IMR-90 (cell line): ENCODE measurements around the gene FCRL6. TPM values are rescaled to one million over a fixed set of nuclear protein-coding genes. Genes with fewer than 3 reads are reported as not detected.

ENCODE experiments used
- ATAC-seq: fragments of 200-7000 bp; cut with Tn5 transposase; 2 replicates; pipeline ENCODE4 v1.9.1; 2020; ENCODE audit warnings: low read depth, mild to moderate bottlenecking, moderate library complexity
- BruUV-seq: library from RNA; stranded (reverse); fragments of 400-500 nt; replicated peaks from 2 replicates; lab custom pipeline; 2021; lab: Mats Ljungman, UMichigan
- CTCF ChIA-PET: fragments of 300-600 bp; formaldehyde crosslinking; extraction: SDS; loops from one replicate; lab custom pipeline; 2021; ENCODE audit warnings: antibody characterized with exemption; lab: Yijun Ruan, JAX
- POLR2A ChIA-PET: fragments of 300-600 bp; sonication (Branson Sonifier 250); formaldehyde crosslinking; loops from one replicate; lab custom pipeline; 2022; ENCODE audit warnings: antibody characterized with exemption; ENCODE audit not compliant: unreplicated experiment; lab: Charles Lee
- DNase-seq: peaks from one replicate; pipeline ENCODE4 v3.0.0; 2013
- H2AFZ ChIP-seq: replicated peaks from 2 replicates; pipeline ENCODE3; 2013; ENCODE audit warnings: low read length, mild to moderate bottlenecking; ENCODE audit not compliant: poor library complexity
- H2AK5ac ChIP-seq: 2 replicates; pipeline ENCODE4 v1.6.1; 2013; ENCODE audit warnings: low read depth, low read length, inconsistent platforms
- H2AK9ac ChIP-seq: replicated peaks from 2 replicates; pipeline ENCODE3; 2013; ENCODE audit warnings: mild to moderate bottlenecking, low read depth, low read length, moderate library complexity; ENCODE audit not compliant: poor library complexity
- H2BK120ac ChIP-seq: 2 replicates; pipeline ENCODE4 v1.6.1; 2013; ENCODE audit warnings: low read depth, low read length, inconsistent platforms
- H2BK15ac ChIP-seq: 3 replicates; pipeline ENCODE4 v1.6.1; 2013; ENCODE audit warnings: low read depth, low read length, inconsistent platforms
- H2BK20ac ChIP-seq: 2 replicates; pipeline ENCODE4 v1.6.1; 2013; ENCODE audit warnings: low read depth, mild to moderate bottlenecking, inconsistent platforms, low read length, moderate library complexity
- H2BK5ac ChIP-seq: 2 replicates; pipeline ENCODE4 v1.6.1; 2013; ENCODE audit warnings: mild to moderate bottlenecking, low read depth, low read length, inconsistent platforms; ENCODE audit not compliant: poor library complexity, severe bottlenecking
- H3K14ac ChIP-seq: replicated peaks from 2 replicates; pipeline ENCODE4 v1.6.1; 2013; ENCODE audit warnings: low read depth, low read length, inconsistent platforms
- H3K18ac ChIP-seq: 2 replicates; pipeline ENCODE4 v1.6.1; 2013; ENCODE audit warnings: low read depth, low read length, control low read depth
- H3K23ac ChIP-seq: 2 replicates; pipeline ENCODE4 v1.6.1; 2013; ENCODE audit warnings: low read depth, low read length, inconsistent platforms
- H3K27ac ChIP-seq: 2 replicates; pipeline ENCODE4 v1.5.1; 2013; ENCODE audit warnings: mild to moderate bottlenecking, control low read depth, low read length; ENCODE audit not compliant: insufficient read depth
- H3K27me3 ChIP-seq: 2 replicates; pipeline ENCODE4 v1.6.1; 2013; ENCODE audit warnings: low read length; ENCODE audit not compliant: control insufficient read depth, insufficient read depth
- H3K36me3 ChIP-seq: 2 replicates; pipeline ENCODE4 v1.6.1; 2013; ENCODE audit warnings: low read length, mixed read lengths; ENCODE audit not compliant: control insufficient read depth, insufficient read depth
- H3K4ac ChIP-seq: 2 replicates; pipeline ENCODE4 v1.6.1; 2013; ENCODE audit warnings: low read depth, low read length, inconsistent platforms
- H3K4me1 ChIP-seq: 2 replicates; pipeline ENCODE4 v1.6.1; 2013; ENCODE audit warnings: low read length, mixed read lengths; ENCODE audit not compliant: control insufficient read depth, insufficient read depth
- H3K4me2 ChIP-seq: 2 replicates; pipeline ENCODE4 v1.6.1; 2013; ENCODE audit warnings: low read depth, mild to moderate bottlenecking, control low read depth, low read length, moderate library complexity
- H3K4me3 ChIP-seq: 2 replicates; pipeline ENCODE4 v1.5.1; 2013; ENCODE audit warnings: low read depth, mild to moderate bottlenecking, control low read depth, low read length, moderate library complexity; ENCODE audit not compliant: insufficient read depth
- H3K56ac ChIP-seq: 2 replicates; pipeline ENCODE4 v1.6.1; 2013; ENCODE audit warnings: low read length, inconsistent platforms; ENCODE audit not compliant: insufficient read depth; ENCODE audit errors: extremely low read depth
- H3K79me1 ChIP-seq, 2 experiments: 2 replicates each; pipeline ENCODE4 v1.6.1; 2013; ENCODE audit warnings: low read length in 2 of 2, inconsistent platforms in 1 of 2, low read depth in 1 of 2
- H3K9ac ChIP-seq: 2 replicates; pipeline ENCODE4 v1.6.1; 2013; ENCODE audit warnings: low read depth, low read length, control low read depth
- H3K9me1 ChIP-seq: 2 replicates; pipeline ENCODE4 v1.6.1; 2013; ENCODE audit warnings: low read length, inconsistent platforms; ENCODE audit not compliant: insufficient read depth
- H3K9me3 ChIP-seq: 2 replicates; pipeline ENCODE4 v1.6.1; 2013; ENCODE audit warnings: low read length; ENCODE audit not compliant: control insufficient read depth, insufficient read depth
- H4K20me1 ChIP-seq: 2 replicates; pipeline ENCODE4 v1.6.1; 2013; ENCODE audit warnings: low read length, inconsistent platforms; ENCODE audit not compliant: insufficient read depth
- H4K5ac ChIP-seq: 2 replicates; pipeline ENCODE4 v1.6.1; 2013; ENCODE audit warnings: mild to moderate bottlenecking, low read depth, low read length, control low read depth
- H4K8ac ChIP-seq, 2 experiments: 2 replicates each; pipeline ENCODE4 v1.6.1; 2013; ENCODE audit warnings: low read depth in 2 of 2, low read length in 2 of 2, control low read depth in 1 of 2, inconsistent platforms in 1 of 2
- H4K91ac ChIP-seq: 2 replicates; pipeline ENCODE4 v1.6.1; 2013; ENCODE audit warnings: low read depth, low read length, inconsistent platforms; ENCODE audit not compliant: insufficient read depth
- BHLHE40 ChIP-seq: fragments of 150-350 bp; IDR thresholded peaks from 2 replicates; pipeline ENCODE4 v1.6.1; 2016; ENCODE audit warnings: mild to moderate bottlenecking, low read depth, low read length
- CEBPB ChIP-seq: IDR thresholded peaks from 2 replicates; pipeline ENCODE4 v1.6.1; 2012; ENCODE audit warnings: low read depth, low read length, improper control_type of control experiment
- CHD1 ChIP-seq: IDR thresholded peaks from 2 replicates; pipeline ENCODE4 v1.6.1; 2012; ENCODE audit warnings: low read depth, low read length, improper control_type of control experiment
- FOS ChIP-seq: fragments of 150-350 bp; IDR thresholded peaks from 2 replicates; pipeline ENCODE4 v1.6.1; 2016; ENCODE audit warnings: low read depth, low read length
- MAFK ChIP-seq: IDR thresholded peaks from 2 replicates; pipeline ENCODE4 v1.6.1; 2012; ENCODE audit warnings: low read depth, low read length, improper control_type of control experiment
- MAZ ChIP-seq: IDR thresholded peaks from 2 replicates; pipeline ENCODE4 v1.6.1; 2012; ENCODE audit warnings: low read depth, mild to moderate bottlenecking, low read length, improper control_type of control experiment, moderate library complexity, borderline replicate concordance
- MXI1 ChIP-seq: IDR thresholded peaks from 2 replicates; pipeline ENCODE4 v1.6.1; 2012; ENCODE audit warnings: low read depth, mild to moderate bottlenecking, low read length, moderate library complexity, borderline replicate concordance
- NFE2L2 ChIP-seq: fragments of 150-350 bp; IDR thresholded peaks from 2 replicates; pipeline ENCODE4 v1.6.1; 2016; ENCODE audit warnings: low read depth, mild to moderate bottlenecking, low read length
- POLR2A ChIP-seq: IDR thresholded peaks from 2 replicates; pipeline ENCODE4 v1.6.1; 2012; ENCODE audit warnings: mild to moderate bottlenecking, low read depth, low read length
- RAD21 ChIP-seq: IDR thresholded peaks from 2 replicates; pipeline ENCODE4 v1.6.1; 2012; ENCODE audit warnings: low read length, improper control_type of control experiment
- RCOR1 ChIP-seq: IDR thresholded peaks from 2 replicates; pipeline ENCODE4 v1.6.1; 2012; ENCODE audit warnings: mild to moderate bottlenecking, low read length, improper control_type of control experiment; ENCODE audit not compliant: insufficient replicate concordance
- RFX5 ChIP-seq: IDR thresholded peaks from 2 replicates; pipeline ENCODE4 v1.8.0; 2012; ENCODE audit warnings: low read depth, mild to moderate bottlenecking, low read length, moderate library complexity
- SMC3 ChIP-seq: fragments of 150-350 bp; IDR thresholded peaks from 2 replicates; pipeline ENCODE4 v1.6.1; 2016; ENCODE audit warnings: low read depth, mild to moderate bottlenecking, antibody characterized with exemption, low read length, moderate library complexity
- WGBS, 2 experiments: methylation state at CpG; one replicate each; pipeline versions ENCODE4 v1.1.5 to v1.1.7; 2013; ENCODE audit warnings: missing lambda C conversion rate in 2 of 2; ENCODE audit not compliant: insufficient read length in 1 of 2; ENCODE audit errors: extremely low coverage in 2 of 2; 5-methylcytosine and 5-hydroxymethylcytosine counted together
- dilution Hi-C: fragments of 300-500 bp; cut with HindIII; formaldehyde crosslinking; loops from one replicate; pipeline ENCODE4 v1.14.3; 2018; ENCODE audit warnings: low sequenced_read_pairs; ENCODE audit not compliant: unreplicated experiment
- in situ Hi-C: fragments of 300-500 bp; cut with MboI; formaldehyde crosslinking; loops from 3 replicates; pipeline ENCODE4 v1.14.3; 2019; ENCODE audit warnings: low sequenced_read_pairs, inconsistent platforms, mixed read lengths
- intact Hi-C: fragments of 100-400 bp; cut with micrococcal nuclease; formaldehyde crosslinking; loops from 2 replicates; pipeline ENCODE4 v1.10.0; 2022
- polyA plus RNA-seq, 3 experiments: library from polyadenylated mRNA; depleted of rRNA; stranded (reverse); fragments of >200 nt; gene quantifications; 2 replicates each; pipeline ENCODE4 v1.2.3, GENCODE V29; 2012; ENCODE audit warnings: low replicate concordance in 1 of 3
- total RNA-seq: library from RNA; depleted of rRNA; stranded (reverse); fragments of >200 nt; gene quantifications from 2 replicates; pipeline ENCODE4 v1.2.3, GENCODE V29; 2012
- TF ChIP-seq, protein P1 (sequence below): conservative IDR thresholded peaks from 2 replicates; pipeline ENCODE4 v1.5.1; 2012; ENCODE audit warnings: mild to moderate bottlenecking, low read depth, low read length, improper control_type of control experiment
- TF ChIP-seq, protein P2 (sequence below): fragments of 150-350 bp; IDR thresholded peaks from 2 replicates; pipeline ENCODE4 v1.6.1; 2016; ENCODE audit warnings: low read depth, mild to moderate bottlenecking, low read length, moderate library complexity, borderline replicate concordance
- TF ChIP-seq, protein P3 (sequence below): fragments of 150-350 bp; IDR thresholded peaks from 2 replicates; pipeline ENCODE4 v1.6.1; 2017; ENCODE audit warnings: mild to moderate bottlenecking, antibody characterized with exemption, low read length, low read depth

FCRL6 gene
- total and polyA plus RNA-seq, 2 of the 4 experiments (the other 2 are of a cell fraction): not detected

DNA sequence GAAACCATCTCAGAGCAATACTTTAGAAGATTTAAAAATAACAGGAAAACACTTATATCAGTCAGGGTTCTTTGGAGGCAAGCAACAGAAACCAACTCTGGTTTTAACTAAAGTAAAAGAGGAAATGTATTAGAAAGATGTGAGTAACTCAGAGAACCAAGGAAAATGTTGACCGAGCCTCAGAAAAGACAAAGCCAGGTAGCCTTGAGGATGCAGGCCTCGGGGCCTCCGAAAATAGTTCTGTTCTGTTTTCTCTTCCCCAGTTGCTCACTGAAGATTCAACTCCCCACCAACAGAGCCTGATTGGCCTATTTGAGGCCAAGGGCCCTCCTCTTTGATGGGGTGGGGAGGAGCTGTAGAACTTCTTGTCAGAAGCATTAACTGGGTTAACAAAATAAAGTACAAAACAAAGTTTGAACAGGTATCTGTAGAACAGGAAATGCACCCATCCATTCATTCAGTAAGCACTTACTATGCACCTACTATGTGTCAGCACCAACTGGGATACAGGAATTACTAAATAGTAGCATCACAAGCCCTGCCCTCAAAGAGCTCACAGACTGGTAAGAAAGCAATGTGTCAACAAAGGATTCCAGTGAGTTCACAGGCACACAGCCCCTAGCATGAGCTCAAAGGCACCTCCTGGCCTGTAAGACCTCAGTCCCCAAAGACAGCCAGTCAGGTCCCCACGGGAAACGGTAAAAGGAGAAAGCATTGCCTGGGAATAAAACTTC is 37.1 kb downstream of the FCRL6 start:
- no peaks in the 10 kb centered on the region; the same call in 1 of the 2 replicates for H3K4me1 ChIP-seq
- no peak overlapping the region for H3K14ac ChIP-seq
- no peak overlapping the region for H2BK120ac ChIP-seq
- no peak overlapping the region for H3K4me2 ChIP-seq
- no peak overlapping the region for H2BK20ac ChIP-seq
- H4K20me1 ChIP-seq: no peaks in the 10 kb centered on the region
- dilution Hi-C loops (no loop called here), in situ Hi-C loops (no loop called here), intact Hi-C loops (loop anchor here (10.0 kb wide), 1 partner anchor 1546 kb away; no protein-coding TSS in a partner anchor)
- ATAC-seq: no peak
- ChIA-PET CTCF (no interaction called here), POLR2A (no interaction called here)
- H2AK9ac ChIP-seq: no peak overlapping the region
- DNase-seq: no peak
- no peak overlapping the region for H3K23ac ChIP-seq
- no peak overlapping the region for H4K5ac ChIP-seq
- no peak overlapping the region for H3K4ac ChIP-seq
- no peak overlapping the region for H4K8ac ChIP-seq
- no peak overlapping the region for H2AFZ ChIP-seq
- H3K56ac ChIP-seq: no peak overlapping the region
- H3K4me3 ChIP-seq: no peak overlapping the region
- H2BK15ac ChIP-seq: no peak overlapping the region
- no CpG with 5 or more reads among the region's 5 CpGs for WGBS, 2 experiments
- H4K91ac ChIP-seq: no peak overlapping the region
- H2AK5ac ChIP-seq: no peak overlapping the region
- H3K79me1 ChIP-seq: no peaks in the 10 kb centered on the region
- BruUV-seq: no TSS peak
- H3K27ac ChIP-seq: no peak overlapping the region
- H3K27me3 ChIP-seq: no peaks in the 10 kb centered on the region; the same call in 1 of the 2 replicates
- H3K18ac ChIP-seq: no peak overlapping the region
- H3K9me3 ChIP-seq: no peaks in the 10 kb centered on the region
- no peak for TF ChIP-seq SMC3
- TF ChIP-seq NFE2L2: no peak
- TF ChIP-seq MXI1: no peak
- TF ChIP-seq CEBPB: no peak
- TF ChIP-seq RFX5: no peak
- TF ChIP-seq POLR2A: no peak
- TF ChIP-seq FOS: no peak
- TF ChIP-seq, protein P1, sequence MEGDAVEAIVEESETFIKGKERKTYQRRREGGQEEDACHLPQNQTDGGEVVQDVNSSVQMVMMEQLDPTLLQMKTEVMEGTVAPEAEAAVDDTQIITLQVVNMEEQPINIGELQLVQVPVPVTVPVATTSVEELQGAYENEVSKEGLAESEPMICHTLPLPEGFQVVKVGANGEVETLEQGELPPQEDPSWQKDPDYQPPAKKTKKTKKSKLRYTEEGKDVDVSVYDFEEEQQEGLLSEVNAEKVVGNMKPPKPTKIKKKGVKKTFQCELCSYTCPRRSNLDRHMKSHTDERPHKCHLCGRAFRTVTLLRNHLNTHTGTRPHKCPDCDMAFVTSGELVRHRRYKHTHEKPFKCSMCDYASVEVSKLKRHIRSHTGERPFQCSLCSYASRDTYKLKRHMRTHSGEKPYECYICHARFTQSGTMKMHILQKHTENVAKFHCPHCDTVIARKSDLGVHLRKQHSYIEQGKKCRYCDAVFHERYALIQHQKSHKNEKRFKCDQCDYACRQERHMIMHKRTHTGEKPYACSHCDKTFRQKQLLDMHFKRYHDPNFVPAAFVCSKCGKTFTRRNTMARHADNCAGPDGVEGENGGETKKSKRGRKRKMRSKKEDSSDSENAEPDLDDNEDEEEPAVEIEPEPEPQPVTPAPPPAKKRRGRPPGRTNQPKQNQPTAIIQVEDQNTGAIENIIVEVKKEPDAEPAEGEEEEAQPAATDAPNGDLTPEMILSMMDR: no peak
- no peak for TF ChIP-seq RAD21
- TF ChIP-seq CHD1: no peak
- TF ChIP-seq BHLHE40: no peak
- no peak for TF ChIP-seq MAFK
- no peak for TF ChIP-seq RCOR1
- TF ChIP-seq, protein P2, sequence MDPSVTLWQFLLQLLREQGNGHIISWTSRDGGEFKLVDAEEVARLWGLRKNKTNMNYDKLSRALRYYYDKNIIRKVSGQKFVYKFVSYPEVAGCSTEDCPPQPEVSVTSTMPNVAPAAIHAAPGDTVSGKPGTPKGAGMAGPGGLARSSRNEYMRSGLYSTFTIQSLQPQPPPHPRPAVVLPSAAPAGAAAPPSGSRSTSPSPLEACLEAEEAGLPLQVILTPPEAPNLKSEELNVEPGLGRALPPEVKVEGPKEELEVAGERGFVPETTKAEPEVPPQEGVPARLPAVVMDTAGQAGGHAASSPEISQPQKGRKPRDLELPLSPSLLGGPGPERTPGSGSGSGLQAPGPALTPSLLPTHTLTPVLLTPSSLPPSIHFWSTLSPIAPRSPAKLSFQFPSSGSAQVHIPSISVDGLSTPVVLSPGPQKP: no peak
- TF ChIP-seq MAZ: no peak
- TF ChIP-seq, protein P3, sequence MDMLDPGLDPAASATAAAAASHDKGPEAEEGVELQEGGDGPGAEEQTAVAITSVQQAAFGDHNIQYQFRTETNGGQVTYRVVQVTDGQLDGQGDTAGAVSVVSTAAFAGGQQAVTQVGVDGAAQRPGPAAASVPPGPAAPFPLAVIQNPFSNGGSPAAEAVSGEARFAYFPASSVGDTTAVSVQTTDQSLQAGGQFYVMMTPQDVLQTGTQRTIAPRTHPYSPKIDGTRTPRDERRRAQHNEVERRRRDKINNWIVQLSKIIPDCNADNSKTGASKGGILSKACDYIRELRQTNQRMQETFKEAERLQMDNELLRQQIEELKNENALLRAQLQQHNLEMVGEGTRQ: no peak
- H3K36me3 ChIP-seq: no peaks in the 10 kb centered on the region
- H2BK5ac ChIP-seq: no peak overlapping the region
- H3K9me1 ChIP-seq: peaks cover 2% of the 10 kb centered on the region; the same call in 1 of the 2 replicates
- no peak overlapping the region for H3K9ac ChIP-seq
